Coronary artery (tissue), 2 donors: ENCODE measurements around the gene TTBK1.

Experiments used
- DNase-seq: peaks from one replicate; pipeline ENCODE4 v3.0.0-alpha.2; 2017; ENCODE audit warnings: low spot score
- H3K27ac ChIP-seq, 2 donors: fragments of 200-600 bp; sonication (generic); one replicate each; pipeline ENCODE4 v1.5.1; 2016 to 2019
- H3K4me3 ChIP-seq: fragments of 200-600 bp; sonication (generic); 2 replicates; pipeline ENCODE4 v1.5.1; 2016; ENCODE audit warnings: mild to moderate bottlenecking, moderate library complexity
- TF ChIP-seq, protein P1 (sequence below): fragments of 200-600 bp; sonication (generic); IDR thresholded peaks from one replicate; pipeline ENCODE4 v1.5.1; 2019; ENCODE audit warnings: antibody characterized with exemption

TTBK1 gene

DNA sequence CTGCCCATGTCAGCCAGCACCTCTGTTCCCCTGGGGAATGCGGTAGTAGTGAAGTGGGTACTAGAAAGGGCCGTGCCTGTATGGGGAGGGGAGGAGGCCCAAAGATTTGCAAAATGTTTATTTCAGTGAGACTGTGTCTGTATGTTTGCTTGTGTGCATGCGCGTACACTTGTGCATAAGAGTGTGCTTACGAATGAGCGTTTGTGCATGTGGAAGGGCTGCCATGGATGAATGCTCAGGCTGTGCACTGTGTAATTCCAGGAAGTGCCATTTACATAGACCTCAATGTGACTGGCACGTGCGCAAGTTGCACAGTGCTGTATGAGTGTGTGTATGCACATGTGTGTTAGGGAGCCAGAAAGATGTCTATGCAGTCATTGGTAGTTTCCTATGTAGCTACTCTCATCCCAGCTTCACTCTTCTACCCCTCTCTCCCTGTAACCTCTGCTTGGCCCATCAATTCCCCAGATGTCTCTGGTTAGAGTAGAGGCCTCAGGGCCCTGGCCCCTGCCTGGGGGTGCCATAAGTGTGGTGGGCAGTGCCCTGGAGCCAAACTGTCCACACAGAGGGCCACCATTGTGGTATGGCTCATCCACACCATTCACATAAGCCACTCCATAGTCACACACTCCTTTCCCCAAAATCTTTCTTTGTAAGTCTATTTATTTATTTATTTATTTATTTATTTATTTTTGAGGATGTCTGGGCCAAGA is 28.0 kb downstream of the TTBK1 start:
- TF ChIP-seq, protein P1, sequence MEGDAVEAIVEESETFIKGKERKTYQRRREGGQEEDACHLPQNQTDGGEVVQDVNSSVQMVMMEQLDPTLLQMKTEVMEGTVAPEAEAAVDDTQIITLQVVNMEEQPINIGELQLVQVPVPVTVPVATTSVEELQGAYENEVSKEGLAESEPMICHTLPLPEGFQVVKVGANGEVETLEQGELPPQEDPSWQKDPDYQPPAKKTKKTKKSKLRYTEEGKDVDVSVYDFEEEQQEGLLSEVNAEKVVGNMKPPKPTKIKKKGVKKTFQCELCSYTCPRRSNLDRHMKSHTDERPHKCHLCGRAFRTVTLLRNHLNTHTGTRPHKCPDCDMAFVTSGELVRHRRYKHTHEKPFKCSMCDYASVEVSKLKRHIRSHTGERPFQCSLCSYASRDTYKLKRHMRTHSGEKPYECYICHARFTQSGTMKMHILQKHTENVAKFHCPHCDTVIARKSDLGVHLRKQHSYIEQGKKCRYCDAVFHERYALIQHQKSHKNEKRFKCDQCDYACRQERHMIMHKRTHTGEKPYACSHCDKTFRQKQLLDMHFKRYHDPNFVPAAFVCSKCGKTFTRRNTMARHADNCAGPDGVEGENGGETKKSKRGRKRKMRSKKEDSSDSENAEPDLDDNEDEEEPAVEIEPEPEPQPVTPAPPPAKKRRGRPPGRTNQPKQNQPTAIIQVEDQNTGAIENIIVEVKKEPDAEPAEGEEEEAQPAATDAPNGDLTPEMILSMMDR = no peak
- no peak for DNase-seq
- no peak overlapping the region for H3K27ac ChIP-seq

DNA sequence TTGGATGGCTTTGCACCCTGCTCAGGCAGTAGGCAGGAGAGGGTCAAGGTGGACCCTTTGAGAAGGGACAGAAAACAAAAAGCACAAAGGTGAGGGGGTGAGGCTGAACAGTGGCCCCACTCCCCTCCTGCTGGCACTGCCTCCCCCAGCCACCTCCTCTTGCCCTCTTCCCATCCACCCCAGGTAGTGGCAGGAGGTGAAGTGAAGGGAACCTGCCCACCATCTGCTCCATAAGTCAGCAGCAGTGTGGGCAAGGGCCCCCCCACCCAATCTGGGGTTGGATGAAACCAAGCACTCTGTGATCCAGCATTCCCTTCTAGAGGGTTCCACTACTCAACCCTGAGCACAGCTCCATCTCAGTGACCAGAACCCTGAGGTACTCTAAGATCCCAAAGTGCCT is 28.7 kb downstream of the TTBK1 start:
- TF ChIP-seq, protein P1 = no peak
- no peak overlapping the region for H3K4me3 ChIP-seq
- H3K27ac ChIP-seq = no peak overlapping the region
- DNase-seq = no peak

More for the DNA sequence above, 28.0 kb downstream of the TTBK1 start:
- H3K4me3 ChIP-seq = no peak overlapping the region

DNA sequence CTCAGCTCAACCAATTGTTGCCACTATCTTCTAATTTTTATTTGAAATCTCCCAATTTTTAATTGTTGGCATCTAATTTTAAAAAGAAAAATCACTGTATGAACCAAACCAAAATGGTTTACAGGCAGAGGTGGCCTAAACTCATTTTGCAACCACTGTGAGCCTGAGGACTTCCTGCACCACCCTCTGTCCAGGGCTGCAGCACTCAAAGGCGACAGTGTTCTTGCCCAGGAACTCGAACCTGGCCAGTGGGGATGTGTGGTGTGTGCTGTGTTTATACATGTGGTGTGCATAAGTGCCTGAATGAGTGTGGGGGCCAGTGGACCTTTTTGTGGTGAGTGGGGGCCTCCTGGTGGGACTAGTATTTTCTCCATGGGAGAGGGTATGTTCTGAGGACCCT is 30.4 kb downstream of the TTBK1 start:
- TF ChIP-seq, protein P1 = no peak
- Histone ChIP-seq H3K27ac (no peak overlapping the region), H3K4me3 (no peak overlapping the region)
- no peak for DNase-seq

DNA sequence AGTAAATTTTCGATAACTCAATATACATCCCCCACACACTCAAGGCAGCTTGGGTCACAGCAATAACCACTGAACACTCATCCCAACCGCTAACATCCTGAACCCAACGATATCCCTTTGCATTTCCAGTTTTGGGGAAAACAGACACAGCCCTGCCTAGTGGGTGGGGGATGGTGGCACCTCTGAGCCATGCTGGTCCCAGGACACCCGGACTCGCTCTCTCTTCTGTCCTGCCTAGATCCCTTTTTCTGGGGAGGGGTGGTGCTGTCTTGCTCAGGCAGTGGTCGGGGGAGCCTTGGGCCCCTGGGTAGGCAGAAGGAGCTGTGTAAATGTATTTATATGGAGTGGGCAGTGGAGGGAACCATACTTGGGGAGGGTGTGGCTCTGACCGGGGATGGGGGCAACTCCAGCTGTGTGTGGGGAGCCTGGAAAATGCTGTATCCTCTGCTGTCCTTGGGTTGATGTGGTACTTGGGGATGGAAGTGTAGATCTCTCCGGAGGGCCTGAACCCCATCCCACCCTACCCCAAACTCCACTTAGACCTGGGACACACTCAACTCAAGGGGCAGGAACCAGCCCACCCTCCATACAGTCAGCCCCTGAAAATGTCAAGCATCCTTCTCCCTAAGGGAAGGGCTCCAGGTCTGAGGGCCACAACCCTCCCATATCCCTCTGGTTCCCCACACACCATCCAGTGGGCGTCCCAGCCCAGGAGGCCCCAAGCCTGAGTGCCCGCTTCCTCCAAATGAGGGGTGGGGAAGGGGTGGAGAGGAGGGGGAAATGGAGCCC is 31.0 kb downstream of the TTBK1 start:
- TF ChIP-seq, protein P1 = no peak
- H3K4me3 ChIP-seq = peak overlapping the region; percentile 72

DNA sequence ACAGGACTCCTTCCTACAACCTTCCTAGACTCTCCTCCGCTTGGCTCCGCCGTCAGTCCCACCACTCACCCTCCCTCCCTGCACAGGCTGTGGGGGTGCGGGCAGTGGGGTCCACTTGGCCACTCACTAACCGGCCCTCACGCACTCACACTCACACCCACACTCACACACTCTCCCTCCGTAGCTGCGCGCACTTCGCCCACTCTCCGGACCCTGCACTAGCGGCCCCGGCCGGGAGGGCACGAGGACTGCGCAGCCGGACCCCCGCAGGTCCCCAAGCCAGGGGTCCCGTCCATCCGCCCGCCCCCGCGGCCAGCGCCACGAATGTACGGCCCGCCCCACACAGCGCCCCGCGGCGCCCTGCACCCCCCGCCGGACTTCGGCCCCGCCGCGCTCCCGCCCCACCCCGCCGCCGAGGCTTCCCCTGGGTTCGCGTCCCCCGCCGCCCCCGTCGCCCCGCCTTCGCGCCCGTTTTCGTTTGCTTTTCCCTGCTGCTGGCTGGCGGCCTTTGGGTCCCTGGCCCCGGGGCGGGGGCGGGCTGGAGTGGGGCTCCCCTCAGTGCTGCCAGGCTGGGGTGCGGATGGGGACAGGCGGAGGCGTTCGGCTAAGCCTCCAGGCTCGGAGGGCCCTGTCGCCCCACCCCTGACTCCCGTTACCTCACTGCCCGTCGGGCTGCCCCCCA is 31.8 kb downstream of the TTBK1 start:
- no peak for DNase-seq
- peak overlapping the region; percentile 72 for H3K4me3 ChIP-seq
- TF ChIP-seq, protein P1 = no peak
- no peak overlapping the region for H3K27ac ChIP-seq

More for the DNA sequence above, 31.0 kb downstream of the TTBK1 start:
- H3K27ac ChIP-seq = no peak overlapping the region
- DNase-seq = no peak

DNA sequence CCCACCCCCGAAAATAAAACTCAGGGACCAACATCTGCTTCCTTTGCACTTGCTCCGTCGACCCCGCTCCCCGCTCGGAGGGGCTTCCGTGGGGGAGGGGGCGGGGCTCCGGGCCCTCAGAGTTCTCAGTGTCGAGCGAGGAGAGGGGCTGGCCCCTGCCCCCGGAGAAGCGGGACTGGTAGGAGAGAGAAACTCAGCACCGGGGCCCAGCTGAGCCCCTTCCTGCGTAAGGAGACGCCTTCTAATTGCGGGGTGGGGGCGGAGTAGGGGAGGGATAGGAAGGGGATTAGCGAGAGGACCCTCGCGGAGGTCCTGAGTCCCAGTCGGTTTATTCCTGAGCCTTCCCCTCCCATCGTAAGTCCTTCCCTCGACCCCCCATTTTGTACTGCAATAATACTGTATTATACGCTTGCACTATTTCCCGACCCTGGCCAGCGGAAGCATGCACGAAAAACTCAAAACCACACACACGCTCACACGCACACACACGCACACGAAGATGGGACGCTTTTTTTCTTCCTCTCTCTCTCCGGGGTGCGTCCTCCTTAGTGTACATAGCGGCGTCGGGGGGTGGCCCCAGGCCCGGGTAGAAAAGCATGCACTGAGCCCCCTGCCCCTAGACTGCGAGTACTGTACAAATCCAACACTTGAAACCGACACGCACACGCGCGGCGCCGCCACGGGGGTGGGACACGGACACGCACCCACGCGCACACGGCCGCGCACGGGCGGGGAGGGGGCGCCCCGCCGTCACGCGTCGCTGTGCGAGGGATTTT is 32.7 kb downstream of the TTBK1 start:
- H3K4me3 ChIP-seq = peak overlapping the region; percentile 72
- no peak for DNase-seq
- TF ChIP-seq, protein P1 = no peak
- no peak overlapping the region for H3K27ac ChIP-seq
